Heart right ventricle (tissue), 16 donors: ENCODE data around the gene DHRS13. TPM values are rescaled to one million over a fixed set of nuclear protein-coding genes. Genes with fewer than 3 reads are reported as not detected.

Experiments
- ATAC-seq, 8 donors: fragments of 200-7000 bp; cut with Tn5 transposase; one replicate each; pipeline ENCODE4 v1.9.1; 2020; ENCODE audit warnings: mild to moderate bottlenecking in 8 of 8, moderate library complexity in 8 of 8, moderate number of reproducible peaks in 1 of 8
- DNase-seq, 2 donors: peaks; one replicate each; pipeline ENCODE4 v3.0.0-alpha.2; 2020
- H3K27ac ChIP-seq, 10 donors: fragments of 200-600 bp; sonication (generic) in 2 of 10; one replicate each; pipeline versions ENCODE4 v1.5.0 to v1.8.0; 2020 to 2022; ENCODE audit warnings: mild to moderate bottlenecking in 3 of 10
- H3K27me3 ChIP-seq, 7 donors: fragments of 200-600 bp; one replicate each; pipeline ENCODE4 v1.8.0; 2021 to 2022; ENCODE audit warnings: mild to moderate bottlenecking in 2 of 7
- H3K36me3 ChIP-seq, 9 donors: fragments of 200-600 bp; sonication (generic) in 1 of 9; one replicate each; pipeline versions ENCODE4 v1.5.0 to v1.8.0; 2020 to 2022; ENCODE audit warnings: mild to moderate bottlenecking in 2 of 9
- H3K4me1 ChIP-seq, 9 donors: fragments of 200-600 bp; sonication (generic) in 1 of 9; one replicate each; pipeline versions ENCODE4 v1.5.0 to v1.8.0; 2020 to 2022; ENCODE audit warnings: mild to moderate bottlenecking in 4 of 9
- H3K4me3 ChIP-seq, 10 donors: fragments of 200-600 bp; sonication (generic) in 2 of 10; one replicate each; pipeline versions ENCODE4 v1.5.0 to v1.8.0; 2020 to 2022; ENCODE audit warnings: mild to moderate bottlenecking in 7 of 10, moderate library complexity in 2 of 10
- H3K9me3 ChIP-seq, 11 donors: fragments of 200-600 bp in 10 of 11; sonication (generic) in 2 of 11; one replicate each; pipeline versions ENCODE4 v1.5.0 to v1.8.0; 2013 to 2022; ENCODE audit warnings: mild to moderate bottlenecking in 2 of 11, control low read depth in 1 of 11, moderate library complexity in 1 of 11
- CTCF ChIP-seq, 9 donors: fragments of 200-600 bp; sonication (generic) in 2 of 9; IDR thresholded peaks; one replicate each; pipeline versions ENCODE4 v1.5.0 to v1.8.0; 2021 to 2022; ENCODE audit warnings: antibody characterized with exemption in 9 of 9, mild to moderate bottlenecking in 5 of 9, moderate library complexity in 1 of 9
- WGBS, 2 donors: extraction: QIAGEN DNeasy Blood & Tissue Kit; methylation state at CpG; one replicate each; pipeline ENCODE4 v1.1.7; 2013; ENCODE audit warnings: inconsistent platforms in 1 of 2; 5-methylcytosine and 5-hydroxymethylcytosine counted together
- intact Hi-C, 10 donors: fragments of 100-400 bp; cut with DNase I; formaldehyde crosslinking; loops; one replicate each; pipeline versions ENCODE4 v1.11.1 to v1.14.2; 2022
- polyA plus RNA-seq, 2 donors: library from polyadenylated mRNA; stranded (reverse); fragments of 200-250 nt; gene quantifications; one replicate each; pipeline ENCODE4 v1.2.3, GENCODE V29; 2013
- total RNA-seq, 10 donors: library from RNA; stranded (reverse); fragmentation: NEBNext Ultra II Directional in 3 of 10; extraction: Animal tissue kit (Norgen Biotek cat#: 25700) in 3 of 10; gene quantifications; one replicate each; pipeline versions ENCODE4 v1.2.1 to v1.2.4, GENCODE V29; 2021 to 2023
- donor health status: Arrhythmogenic right ventricular cardiomyopathy.
- donor health status: ischemic (EF 13 %, LVEDD 7.1; RV severe dilation, severe dysfunction).
- donor health status: healthy with polysubstance abuse.
- donor health status: DM: no; HTN: yes; CAD: no.
- donor health status: DM: no; HTN: no; CAD: no.
- donor health status: ischemic (EF 25% LVEDD 6.9; RV normal size, moderate dysfunction).
- donor health status: ischemic (EF 25% LVEDD 5.7; RV mildly dilated, moderate dysfunction).
- donor health status: healthy.
- donor health status: DM: yes; HTN: yes; CAD: no.
- donor health status: Ischemic cardiomyopathy.
- donor health status: ischemic (EF 35%, LVEDD 5.7; RV mildly dilated, moderate dysfunction).
- donor health status: nonischemic (EF 11% LVEDD 7.7; RV severe dilation, severe dysfunction).
- donor health status: DM: yes; HTN: yes; CAD: no.
- donor health status: PGD.
- donor health status: ischemic (EF 29% LVEDD 5.4; RV normal size, mild dysfunction).
- donor health status: nonischemic (EF 23%, LVEDD 6.1; RV moderate dilation, normal function).

DHRS13 gene
- total and polyA plus RNA-seq, 12 donors = 1.1 to 5.6 (median 2.6) TPM

GRCh38 chr17:28926366-28926765, 23.5 kb upstream of the DHRS13 start:
- Histone ChIP-seq H3K27ac (peak overlapping the region in 4 of 10 donors; percentile 44 to 91 (median 56)), H3K9me3 (peaks cover 0 to 14% (median 0%) of the 10 kb centered on the region in 11 donors), H3K4me1 (peaks cover 0 to 52% (median 19%) of the 10 kb centered on the region in 9 donors), H3K36me3 (peaks cover 0 to 80% (median 22%) of the 10 kb centered on the region in 9 donors), H3K27me3 (no peaks in the 10 kb centered on the region), H3K4me3 (no peak overlapping the region)
- 81 to 93% methylated on average over 2 of the region's 2 CpGs for WGBS, 2 donors
- intact Hi-C loops = no loop called here
- no peak for TF ChIP-seq CTCF (IDR thresholded peaks at IDR 0.05)
- ATAC-seq (no peak), DNase-seq (no peak)

GRCh38 chr17:28925912-28926365, 23.1 kb upstream of the DHRS13 start:
- 49 to 61% methylated on average over 2 of the region's 2 CpGs for WGBS, 2 donors
- H3K9me3 ChIP-seq = peaks cover 0 to 14% (median 0%) of the 10 kb centered on the region in 11 donors
- peaks cover 0 to 80% (median 26%) of the 10 kb centered on the region in 9 donors for H3K36me3 ChIP-seq
- H3K4me3 ChIP-seq = peak overlapping the region in 1 of 10 donors; percentile 9
- peaks cover 0 to 50% (median 19%) of the 10 kb centered on the region in 9 donors for H3K4me1 ChIP-seq
- no peaks in the 10 kb centered on the region for H3K27me3 ChIP-seq
- no peak for DNase-seq
- ATAC-seq = peak in 7 of 8 donors; percentile 47 to 73 (median 63)
- peak overlapping the region in 3 of 10 donors; percentile 48 to 91 (median 63) for H3K27ac ChIP-seq
- intact Hi-C loops = no loop called here
- no peak for TF ChIP-seq CTCF (IDR thresholded peaks at IDR 0.05)

GRCh38 chr17:28920201-28920600, 17.3 kb upstream of the DHRS13 start:
- no peaks in the 10 kb centered on the region for H3K27me3 ChIP-seq
- no peak for TF ChIP-seq CTCF (IDR thresholded peaks at IDR 0.05)
- peaks cover 0 to 18% (median 0%) of the 10 kb centered on the region in 9 donors for H3K4me1 ChIP-seq
- intact Hi-C loops = no loop called here
- peaks cover 0 to 100% (median 75%) of the 10 kb centered on the region in 9 donors for H3K36me3 ChIP-seq
- no peak for ATAC-seq
- no peak for DNase-seq
- H3K4me3 ChIP-seq = no peak overlapping the region
- peak overlapping the region in 1 of 10 donors; percentile 4 for H3K27ac ChIP-seq
- H3K9me3 ChIP-seq = no peaks in the 10 kb centered on the region

GRCh38 chr17:28918295-28918694, 15.4 kb upstream of the DHRS13 start:
- intact Hi-C loops = loop anchor here in 6 of 10 donors (5.0 to 10.0 kb wide), 3 partner anchors 153 to 193 kb away; partner anchors contain the start of genes NEK8 (in 4 of the 6) and TLCD1 (in 4 of the 6)
- ATAC-seq (no peak), DNase-seq (no peak)
- TF ChIP-seq CTCF (IDR thresholded peaks at IDR 0.05) = no peak
- Histone ChIP-seq H3K36me3 (peaks cover 0 to 100% (median 81%) of the 10 kb centered on the region in 9 donors), H3K4me3 (no peak overlapping the region), H3K27me3 (no peaks in the 10 kb centered on the region), H3K27ac (no peak overlapping the region), H3K9me3 (no peaks in the 10 kb centered on the region), H3K4me1 (peaks cover 0 to 16% (median 0%) of the 10 kb centered on the region in 9 donors)
- 66 to 68% methylated on average over 2 of the region's 2 CpGs for WGBS, 2 donors
